Cardiac fibroblast (primary cell): ENCODE results near the gene KIF13A.
A peak's percentile ranks its signal among the peaks of the same experiment; 100 is the strongest.

ENCODE experiments used
- DNase-seq, 2 donors: peaks; one replicate each; pipeline versions ENCODE4 v3.0.0 to v3.0.0-alpha.2; 2010; ENCODE audit warnings: low read depth in 2 of 2
- H3K4me3 ChIP-seq, 2 donors: replicated peaks in 1 of 2; 1 replicate in 1 of 2; 2 replicates in 1 of 2; pipeline ENCODE4 v1.5.1; 2011; ENCODE audit warnings: low read depth in 2 of 2, low read length in 2 of 2, mild to moderate bottlenecking in 2 of 2, moderate library complexity in 1 of 2
- TF ChIP-seq, protein P1 (sequence below): IDR thresholded peaks from one replicate; pipeline ENCODE4 v1.5.1; 2011; ENCODE audit warnings: low read depth, mild to moderate bottlenecking, low read length, inconsistent platforms

The KIF13A gene

DNA sequence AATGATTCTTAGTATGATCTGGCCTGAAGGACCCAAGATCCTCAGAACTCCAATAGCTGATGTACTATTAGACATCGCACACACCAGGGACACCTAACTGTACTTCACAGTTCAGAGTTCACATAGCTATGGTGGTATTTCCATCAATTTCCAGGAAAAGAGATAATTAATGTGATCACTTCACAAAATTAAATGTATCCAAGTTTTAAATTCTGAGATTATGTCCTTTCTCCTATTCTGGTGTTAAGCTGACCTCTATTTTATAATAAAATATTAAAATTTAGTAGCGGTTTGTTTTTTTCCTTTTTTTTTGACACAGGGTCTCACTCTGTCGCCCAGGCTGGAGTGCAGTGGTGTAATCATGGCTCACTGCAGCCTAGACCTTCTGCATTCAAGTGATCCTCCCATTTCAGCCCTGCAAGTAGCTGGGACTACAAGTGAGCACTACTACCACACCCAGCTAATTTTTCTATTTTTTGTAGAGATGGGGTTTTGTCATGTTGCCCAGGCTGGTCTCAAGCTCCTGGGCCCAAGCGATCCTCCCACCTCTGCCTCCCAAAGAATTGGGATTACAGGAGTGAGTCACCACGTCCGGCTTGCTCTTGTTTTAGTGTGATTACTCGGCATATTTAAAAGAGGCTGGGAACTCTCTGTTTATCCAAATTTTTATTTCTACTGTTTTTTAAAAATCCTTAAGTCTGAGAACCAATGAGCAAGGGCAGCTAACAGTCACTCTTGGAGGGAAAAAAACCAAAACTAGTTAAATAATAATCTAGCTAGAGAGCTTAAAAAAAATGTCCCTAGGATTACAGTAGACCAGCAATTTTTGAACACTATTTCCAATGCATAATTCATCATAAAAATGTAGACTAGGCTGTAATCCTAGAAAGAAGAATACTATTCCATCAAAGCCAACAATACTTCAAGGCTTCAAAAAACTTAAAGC lies 16.0 kb downstream of the KIF13A start:
- peak; percentile 82 to 89 for DNase-seq
- TF ChIP-seq, protein P1, sequence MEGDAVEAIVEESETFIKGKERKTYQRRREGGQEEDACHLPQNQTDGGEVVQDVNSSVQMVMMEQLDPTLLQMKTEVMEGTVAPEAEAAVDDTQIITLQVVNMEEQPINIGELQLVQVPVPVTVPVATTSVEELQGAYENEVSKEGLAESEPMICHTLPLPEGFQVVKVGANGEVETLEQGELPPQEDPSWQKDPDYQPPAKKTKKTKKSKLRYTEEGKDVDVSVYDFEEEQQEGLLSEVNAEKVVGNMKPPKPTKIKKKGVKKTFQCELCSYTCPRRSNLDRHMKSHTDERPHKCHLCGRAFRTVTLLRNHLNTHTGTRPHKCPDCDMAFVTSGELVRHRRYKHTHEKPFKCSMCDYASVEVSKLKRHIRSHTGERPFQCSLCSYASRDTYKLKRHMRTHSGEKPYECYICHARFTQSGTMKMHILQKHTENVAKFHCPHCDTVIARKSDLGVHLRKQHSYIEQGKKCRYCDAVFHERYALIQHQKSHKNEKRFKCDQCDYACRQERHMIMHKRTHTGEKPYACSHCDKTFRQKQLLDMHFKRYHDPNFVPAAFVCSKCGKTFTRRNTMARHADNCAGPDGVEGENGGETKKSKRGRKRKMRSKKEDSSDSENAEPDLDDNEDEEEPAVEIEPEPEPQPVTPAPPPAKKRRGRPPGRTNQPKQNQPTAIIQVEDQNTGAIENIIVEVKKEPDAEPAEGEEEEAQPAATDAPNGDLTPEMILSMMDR: no peak
- no peak overlapping the region for H3K4me3 ChIP-seq

DNA sequence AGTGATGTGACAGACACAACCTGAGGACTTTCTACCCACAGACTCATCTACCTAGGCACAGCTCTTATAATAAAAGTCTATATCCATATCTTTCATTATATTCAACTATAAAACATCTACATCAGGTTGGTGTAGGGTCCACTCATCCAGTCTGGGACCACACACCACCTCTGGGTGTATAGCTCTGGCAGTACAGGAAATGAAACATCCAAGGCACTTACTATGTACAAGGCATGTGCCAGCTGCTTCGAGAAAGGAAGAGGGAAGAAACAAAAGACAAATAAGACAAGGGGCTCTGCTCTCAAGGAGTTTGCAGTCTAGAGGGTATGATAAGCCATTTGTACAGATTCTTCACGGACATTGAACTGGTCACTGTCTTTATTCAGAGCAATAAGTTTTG lies 18.6 kb downstream of the KIF13A start:
- TF ChIP-seq, protein P1: no peak
- no peak for DNase-seq
- no peak overlapping the region for H3K4me3 ChIP-seq

DNA sequence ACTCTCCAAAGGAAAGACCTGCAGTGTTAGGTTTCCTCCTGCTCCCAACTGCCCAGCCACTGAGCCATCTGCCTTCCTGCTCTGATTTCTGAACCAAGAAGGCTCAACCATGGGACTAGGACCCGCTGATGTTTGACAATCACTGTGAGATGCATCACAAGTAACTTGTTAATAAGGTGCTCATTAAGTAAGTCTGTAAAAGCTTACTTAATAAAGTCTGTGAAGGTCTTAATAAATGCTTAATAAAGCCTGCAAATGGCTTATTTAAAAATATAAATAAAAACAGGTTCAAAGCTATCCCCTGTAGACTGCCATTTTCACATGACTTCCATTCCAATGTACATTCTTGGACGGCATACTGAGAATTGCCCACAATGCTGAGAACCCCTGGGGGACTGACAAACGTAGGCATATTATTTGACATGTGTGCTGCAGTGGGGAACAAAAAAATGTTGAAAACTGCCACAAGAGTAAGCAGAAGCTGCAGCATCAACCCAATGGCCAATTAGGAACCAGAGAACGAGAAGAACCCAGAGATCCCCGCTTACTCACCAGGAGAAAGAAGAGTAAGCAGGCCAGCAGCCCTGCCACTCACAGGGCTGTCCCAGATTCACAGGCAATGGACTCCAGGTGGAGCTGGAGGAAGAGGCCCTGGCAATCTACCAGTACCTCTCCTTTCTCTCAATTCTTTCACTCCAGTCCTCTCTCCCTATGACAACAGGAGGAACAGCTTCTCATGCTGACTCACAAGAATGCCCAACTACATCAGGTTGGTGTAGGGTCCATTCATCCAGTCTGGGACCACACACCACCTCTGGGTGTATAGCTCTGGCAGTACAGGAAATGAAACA lies 19.5 kb downstream of the KIF13A start:
- no peak overlapping the region for H3K4me3 ChIP-seq
- TF ChIP-seq, protein P1: no peak
- DNase-seq: peak in 1 of 2 donors; percentile 56

DNA sequence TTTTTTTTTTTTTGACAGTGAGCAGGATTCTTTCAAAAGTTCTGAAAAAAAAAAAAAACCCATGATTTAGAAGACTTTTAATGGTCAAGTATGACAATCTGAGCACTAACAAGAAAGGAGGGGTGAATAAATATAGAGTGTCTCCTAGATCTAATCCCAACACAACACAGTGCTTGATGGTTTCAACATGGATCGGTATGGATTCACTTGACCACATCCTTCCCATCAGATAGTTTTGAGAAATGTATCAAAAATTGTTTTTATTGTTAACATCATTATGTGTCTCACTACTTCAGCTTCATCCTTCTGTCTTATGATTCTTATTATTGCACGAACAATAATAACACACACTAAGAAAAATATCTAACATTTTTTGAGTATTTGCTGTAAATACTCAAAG lies 21.0 kb downstream of the KIF13A start:
- DNase-seq: peak in 1 of 2 donors; percentile 53
- TF ChIP-seq, protein P1: no peak
- no peak overlapping the region for H3K4me3 ChIP-seq

DNA sequence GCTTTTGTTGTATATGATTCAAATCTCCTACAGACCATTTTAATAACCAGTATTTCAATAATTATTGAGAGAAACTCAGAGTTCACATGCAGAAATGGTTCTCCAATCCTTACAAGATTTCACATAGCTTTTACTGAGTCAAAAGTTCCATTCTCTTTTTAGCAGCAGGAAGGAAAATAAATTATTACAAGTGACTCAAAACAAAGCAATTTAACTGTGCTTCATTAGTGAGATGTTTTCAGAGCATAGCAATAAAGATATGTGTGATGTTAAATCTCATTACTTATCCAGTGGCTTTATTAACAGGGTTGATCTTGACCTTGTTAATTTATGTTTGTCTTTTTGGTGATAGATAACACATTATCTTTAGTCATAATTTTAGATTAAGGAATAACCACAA lies 22.0 kb downstream of the KIF13A start:
- H3K4me3 ChIP-seq: no peak overlapping the region
- TF ChIP-seq, protein P1: no peak
- DNase-seq: peak; percentile 28 to 73

DNA sequence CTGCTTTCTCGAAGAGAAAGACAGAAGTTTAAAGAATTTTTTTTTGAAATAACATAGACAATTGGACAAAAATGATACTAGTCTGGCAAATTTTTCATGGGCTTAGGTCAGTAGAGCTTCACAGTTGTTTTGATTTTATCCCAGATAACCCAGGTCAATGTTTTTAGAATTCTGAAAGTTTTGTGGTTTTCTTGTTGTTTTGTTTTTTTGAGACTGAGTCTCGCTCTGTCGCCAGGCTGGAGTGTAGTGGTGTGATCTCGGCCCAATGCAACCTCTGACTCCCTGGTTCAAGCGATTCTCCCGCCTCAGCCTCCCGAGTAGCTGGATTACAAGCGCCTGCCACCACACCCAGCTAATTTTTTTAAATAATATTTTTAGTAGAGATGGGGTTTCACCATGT lies 22.8 kb downstream of the KIF13A start:
- TF ChIP-seq, protein P1: no peak
- DNase-seq: no peak
- no peak overlapping the region for H3K4me3 ChIP-seq
